Measurements from ENCODE around the gene CFAP61.

The CFAP61 gene

DNA sequence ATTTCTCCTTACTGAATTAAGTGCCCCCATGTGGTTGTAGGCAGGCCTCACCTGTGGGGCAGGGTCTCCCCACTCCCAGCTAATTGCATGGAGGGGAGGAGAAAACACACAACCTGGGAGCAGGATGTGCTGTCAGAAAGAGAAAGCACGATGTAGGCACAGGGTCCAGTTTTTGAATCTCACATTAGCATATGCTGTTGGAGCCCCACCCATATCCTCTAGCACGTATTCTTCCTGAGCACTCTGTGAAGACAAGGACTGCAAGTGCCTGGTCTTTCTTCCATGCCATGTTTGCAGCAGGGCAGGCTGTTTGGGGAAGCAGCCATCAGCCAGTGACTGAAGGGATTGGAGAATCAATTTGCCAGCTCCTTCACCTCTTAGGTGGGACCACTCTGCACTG, 108.2 kb downstream of the CFAP61 start:
- no peak overlapping the region for H2BK15ac ChIP-seq (ENCODE audit: low read depth, poor library complexity, severe bottlenecking)
- no peak overlapping the region for H3K18ac ChIP-seq (ENCODE audit: low read depth in 1 of 2, low read length in 2 of 2)
- no peaks in the 10 kb centered on the region for H3K9me3 ChIP-seq (ENCODE audit: control insufficient read depth, low read length)
- H2AFZ ChIP-seq (ENCODE audit: low read depth, low read length) = no peak overlapping the region
- no peak overlapping the region for H2BK5ac ChIP-seq (ENCODE audit: low read depth, low read length, poor library complexity, severe bottlenecking)
- no peaks in the 10 kb centered on the region for H3K36me3 ChIP-seq (ENCODE audit: control insufficient read depth in 1 of 2, insufficient read depth in 2 of 2, low read depth in 1 of 2, low read length in 2 of 2)
- no peaks in the 10 kb centered on the region for H3K79me1 ChIP-seq (replicated peaks; ENCODE audit: low read length, poor library complexity, severe bottlenecking)
- DNase-seq = no peak
- H3K4ac ChIP-seq (ENCODE audit: low read depth in 1 of 2, low read length in 2 of 2) = no peak overlapping the region
- H3K27ac ChIP-seq (ENCODE audit: low read length, poor library complexity, severe bottlenecking) = no peak overlapping the region
- no peak overlapping the region for H2BK120ac ChIP-seq (ENCODE audit: low read depth, low read length)
- H3K4me3 ChIP-seq (ENCODE audit: insufficient read depth in 1 of 2, low read depth in 1 of 2, low read length in 2 of 2) = no peak overlapping the region
- peaks cover 4 to 5% of the 10 kb centered on the region in 2 experiments for H3K27me3 ChIP-seq (ENCODE audit: control insufficient read depth in 1 of 2, insufficient read depth in 1 of 2, low read length in 2 of 2)
- H3K23ac ChIP-seq (ENCODE audit: low read length in 2 of 2) = no peak overlapping the region
- no peaks in the 10 kb centered on the region for H3K4me1 ChIP-seq (ENCODE audit: control insufficient read depth, insufficient read depth, low read depth, low read length)
- no peak overlapping the region for H4K8ac ChIP-seq (ENCODE audit: low read length)
- H3K4me2 ChIP-seq (ENCODE audit: low read length, poor library complexity, severe bottlenecking) = no peak overlapping the region
- no peak overlapping the region for H3K9ac ChIP-seq (ENCODE audit: low read length)
- H2AK5ac ChIP-seq (ENCODE audit: low read length, severe bottlenecking) = no peak overlapping the region
- H2BK12ac ChIP-seq (ENCODE audit: low read length in 2 of 2) = no peak overlapping the region
- WGBS = 25% methylated on average over 2 of the region's 2 CpGs
- no peak overlapping the region for H4K91ac ChIP-seq (ENCODE audit: low read length)
- no peak overlapping the region for H3K14ac ChIP-seq (ENCODE audit: low read length in 2 of 2)

DNA sequence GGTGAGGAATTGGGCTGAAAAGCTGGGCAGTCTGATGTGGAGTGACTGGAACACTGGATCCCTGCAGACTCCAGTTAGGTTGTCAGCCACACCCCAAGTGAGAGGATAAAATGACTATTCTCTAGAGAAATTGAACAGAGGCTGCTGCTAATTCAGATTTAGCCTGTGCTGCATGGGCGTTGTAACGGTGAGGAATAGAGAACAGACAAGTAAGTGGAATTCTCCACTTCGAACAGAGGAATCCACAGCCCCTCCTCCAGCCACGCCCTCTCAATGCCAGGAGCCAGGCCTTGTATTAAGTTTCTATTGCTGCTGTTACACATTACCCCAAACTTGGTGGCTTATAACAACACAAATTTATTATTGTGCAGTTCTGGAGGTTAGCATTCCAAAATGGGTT, 109.3 kb downstream of the CFAP61 start:
- Histone ChIP-seq H2BK12ac (ENCODE audit: low read length in 2 of 2) (no peak overlapping the region), H3K9me3 (ENCODE audit: control insufficient read depth, low read length) (no peaks in the 10 kb centered on the region), H3K36me3 (ENCODE audit: control insufficient read depth in 1 of 2, insufficient read depth in 2 of 2, low read depth in 1 of 2, low read length in 2 of 2) (no peaks in the 10 kb centered on the region), H2BK15ac (ENCODE audit: low read depth, poor library complexity, severe bottlenecking) (no peak overlapping the region), H4K8ac (ENCODE audit: low read length) (no peak overlapping the region), H3K18ac (ENCODE audit: low read depth in 1 of 2, low read length in 2 of 2) (no peak overlapping the region), H3K27ac (ENCODE audit: low read length, poor library complexity, severe bottlenecking) (no peak overlapping the region), H2AFZ (ENCODE audit: low read depth, low read length) (no peak overlapping the region), H3K14ac (ENCODE audit: low read length in 2 of 2) (no peak overlapping the region), H2AK5ac (ENCODE audit: low read length, severe bottlenecking) (no peak overlapping the region), H3K4me3 (ENCODE audit: insufficient read depth in 1 of 2, low read depth in 1 of 2, low read length in 2 of 2) (no peak overlapping the region), H3K23ac (ENCODE audit: low read length in 2 of 2) (no peak overlapping the region), H2BK5ac (ENCODE audit: low read depth, low read length, poor library complexity, severe bottlenecking) (no peak overlapping the region), H3K9ac (ENCODE audit: low read length) (no peak overlapping the region), H3K4ac (ENCODE audit: low read depth in 1 of 2, low read length in 2 of 2) (no peak overlapping the region), H3K79me1 (replicated peaks; ENCODE audit: low read length, poor library complexity, severe bottlenecking) (no peaks in the 10 kb centered on the region), H3K4me2 (ENCODE audit: low read length, poor library complexity, severe bottlenecking) (no peak overlapping the region), H2BK120ac (ENCODE audit: low read depth, low read length) (no peak overlapping the region), H3K27me3 (ENCODE audit: control insufficient read depth in 1 of 2, insufficient read depth in 1 of 2, low read length in 2 of 2) (peaks cover 4 to 5% of the 10 kb centered on the region in 2 experiments), H4K91ac (ENCODE audit: low read length) (no peak overlapping the region), H3K4me1 (ENCODE audit: control insufficient read depth, insufficient read depth, low read depth, low read length) (no peaks in the 10 kb centered on the region)
- WGBS = 51% methylated on average over 3 of the region's 4 CpGs
- DNase-seq = no peak

DNA sequence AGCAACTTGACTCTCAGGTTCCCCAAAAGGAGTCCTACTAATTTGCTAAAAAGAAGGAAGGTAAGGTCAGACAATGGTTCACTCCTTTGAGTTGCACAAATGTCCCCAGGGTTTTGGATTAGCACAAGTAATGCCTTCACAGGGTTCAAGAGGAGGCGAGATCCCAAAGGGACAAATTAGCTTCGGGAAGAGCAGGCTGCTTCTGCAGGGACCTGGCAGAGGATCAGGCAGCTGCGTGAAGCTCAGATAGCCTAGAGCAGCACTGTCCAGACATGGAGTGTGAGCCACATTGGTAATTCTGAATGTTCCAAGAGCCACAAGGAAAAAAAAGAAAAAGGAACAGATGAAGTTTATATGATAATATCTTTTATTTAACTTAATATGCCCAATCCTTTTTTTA, 115.4 kb downstream of the CFAP61 start:
- no peaks in the 10 kb centered on the region for H3K79me1 ChIP-seq (replicated peaks; ENCODE audit: low read length, poor library complexity, severe bottlenecking)
- no peak overlapping the region for H3K14ac ChIP-seq (ENCODE audit: low read length in 2 of 2)
- H4K91ac ChIP-seq (ENCODE audit: low read length) = no peak overlapping the region
- WGBS = 68% methylated on average over 3 of the region's 3 CpGs
- no peaks in the 10 kb centered on the region for H3K36me3 ChIP-seq (ENCODE audit: control insufficient read depth in 1 of 2, insufficient read depth in 2 of 2, low read depth in 1 of 2, low read length in 2 of 2)
- H2AK5ac ChIP-seq (ENCODE audit: low read length, severe bottlenecking) = no peak overlapping the region
- H2BK15ac ChIP-seq (ENCODE audit: low read depth, poor library complexity, severe bottlenecking) = no peak overlapping the region
- no peak overlapping the region for H2BK12ac ChIP-seq (ENCODE audit: low read length in 2 of 2)
- H3K23ac ChIP-seq (ENCODE audit: low read length in 2 of 2) = no peak overlapping the region
- no peaks in the 10 kb centered on the region for H3K9me3 ChIP-seq (ENCODE audit: control insufficient read depth, low read length)
- no peak overlapping the region for H3K18ac ChIP-seq (ENCODE audit: low read depth in 1 of 2, low read length in 2 of 2)
- H2AFZ ChIP-seq (ENCODE audit: low read depth, low read length) = no peak overlapping the region
- no peak overlapping the region for H3K4ac ChIP-seq (ENCODE audit: low read depth in 1 of 2, low read length in 2 of 2)
- no peak overlapping the region for H3K9ac ChIP-seq (ENCODE audit: low read length)
- no peak overlapping the region for H4K8ac ChIP-seq (ENCODE audit: low read length)
- H3K27ac ChIP-seq (ENCODE audit: low read length, poor library complexity, severe bottlenecking) = no peak overlapping the region
- H2BK120ac ChIP-seq (ENCODE audit: low read depth, low read length) = no peak overlapping the region
- no peaks in the 10 kb centered on the region for H3K4me1 ChIP-seq (ENCODE audit: control insufficient read depth, insufficient read depth, low read depth, low read length)
- DNase-seq = no peak
- H3K4me2 ChIP-seq (ENCODE audit: low read length, poor library complexity, severe bottlenecking) = no peak overlapping the region
- H3K4me3 ChIP-seq (ENCODE audit: insufficient read depth in 1 of 2, low read depth in 1 of 2, low read length in 2 of 2) = no peak overlapping the region
- H3K27me3 ChIP-seq (ENCODE audit: control insufficient read depth in 1 of 2, insufficient read depth in 1 of 2, low read length in 2 of 2) = no peaks in the 10 kb centered on the region
- no peak overlapping the region for H2BK5ac ChIP-seq (ENCODE audit: low read depth, low read length, poor library complexity, severe bottlenecking)

DNA sequence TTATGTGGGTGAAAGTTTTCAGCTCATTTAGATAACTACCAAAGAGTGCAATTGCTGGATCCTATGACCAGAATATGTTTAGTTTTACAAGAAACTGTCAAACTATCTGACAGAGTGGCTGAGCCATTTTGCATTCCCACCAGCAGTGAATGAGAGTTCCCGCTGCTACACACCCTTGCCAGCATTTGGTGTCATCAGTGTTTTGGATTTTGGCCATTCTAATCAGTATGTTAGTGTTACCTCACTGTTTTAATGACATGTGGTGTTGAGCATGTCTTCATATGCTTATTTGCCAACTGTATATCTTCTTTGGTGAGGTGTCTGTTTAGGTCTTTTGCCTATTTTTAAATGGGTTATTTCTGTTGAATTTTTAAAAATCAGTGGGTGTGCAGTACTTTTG, 120.9 kb downstream of the CFAP61 start:
- Histone ChIP-seq H2AK5ac (ENCODE audit: low read length, severe bottlenecking) (no peak overlapping the region), H3K79me1 (replicated peaks; ENCODE audit: low read length, poor library complexity, severe bottlenecking) (no peaks in the 10 kb centered on the region), H3K4me1 (ENCODE audit: control insufficient read depth, insufficient read depth, low read depth, low read length) (no peaks in the 10 kb centered on the region), H2BK15ac (ENCODE audit: low read depth, poor library complexity, severe bottlenecking) (no peak overlapping the region), H3K9me3 (ENCODE audit: control insufficient read depth, low read length) (no peaks in the 10 kb centered on the region), H3K4ac (ENCODE audit: low read depth in 1 of 2, low read length in 2 of 2) (no peak overlapping the region), H3K4me2 (ENCODE audit: low read length, poor library complexity, severe bottlenecking) (no peak overlapping the region), H3K27ac (ENCODE audit: low read length, poor library complexity, severe bottlenecking) (no peak overlapping the region), H3K27me3 (ENCODE audit: control insufficient read depth in 1 of 2, insufficient read depth in 1 of 2, low read length in 2 of 2) (peaks cover 0 to 3% of the 10 kb centered on the region in 2 experiments), H2BK120ac (ENCODE audit: low read depth, low read length) (no peak overlapping the region), H2BK12ac (ENCODE audit: low read length in 2 of 2) (no peak overlapping the region), H3K23ac (ENCODE audit: low read length in 2 of 2) (no peak overlapping the region), H4K8ac (ENCODE audit: low read length) (no peak overlapping the region), H4K91ac (ENCODE audit: low read length) (no peak overlapping the region), H2AFZ (ENCODE audit: low read depth, low read length) (no peak overlapping the region), H3K14ac (ENCODE audit: low read length in 2 of 2) (no peak overlapping the region), H2BK5ac (ENCODE audit: low read depth, low read length, poor library complexity, severe bottlenecking) (no peak overlapping the region), H3K9ac (ENCODE audit: low read length) (no peak overlapping the region), H3K4me3 (ENCODE audit: insufficient read depth in 1 of 2, low read depth in 1 of 2, low read length in 2 of 2) (no peak overlapping the region), H3K36me3 (ENCODE audit: control insufficient read depth in 1 of 2, insufficient read depth in 2 of 2, low read depth in 1 of 2, low read length in 2 of 2) (no peaks in the 10 kb centered on the region), H3K18ac (ENCODE audit: low read depth in 1 of 2, low read length in 2 of 2) (no peak overlapping the region)
- DNase-seq = no peak
- 43% methylated on average over 1 of the region's 1 CpG for WGBS
